VCaP (cell line): ENCODE results near the gene PMF1.

Experiments
- H3K27ac ChIP-seq: fragments of 450-650 bp; 2 replicates; pipeline ENCODE4 v1.5.1; 2017
- TF ChIP-seq, protein P1 (sequence below): fragments of 450-650 bp; conservative IDR thresholded peaks from 2 replicates; pipeline ENCODE4 v1.5.1; 2017; ENCODE audit warnings: mild to moderate bottlenecking, moderate library complexity

PMF1 gene

GRCh38 chr1:156279837-156280236, 67.0 kb downstream of the PMF1 start:
- TF ChIP-seq, protein P1, sequence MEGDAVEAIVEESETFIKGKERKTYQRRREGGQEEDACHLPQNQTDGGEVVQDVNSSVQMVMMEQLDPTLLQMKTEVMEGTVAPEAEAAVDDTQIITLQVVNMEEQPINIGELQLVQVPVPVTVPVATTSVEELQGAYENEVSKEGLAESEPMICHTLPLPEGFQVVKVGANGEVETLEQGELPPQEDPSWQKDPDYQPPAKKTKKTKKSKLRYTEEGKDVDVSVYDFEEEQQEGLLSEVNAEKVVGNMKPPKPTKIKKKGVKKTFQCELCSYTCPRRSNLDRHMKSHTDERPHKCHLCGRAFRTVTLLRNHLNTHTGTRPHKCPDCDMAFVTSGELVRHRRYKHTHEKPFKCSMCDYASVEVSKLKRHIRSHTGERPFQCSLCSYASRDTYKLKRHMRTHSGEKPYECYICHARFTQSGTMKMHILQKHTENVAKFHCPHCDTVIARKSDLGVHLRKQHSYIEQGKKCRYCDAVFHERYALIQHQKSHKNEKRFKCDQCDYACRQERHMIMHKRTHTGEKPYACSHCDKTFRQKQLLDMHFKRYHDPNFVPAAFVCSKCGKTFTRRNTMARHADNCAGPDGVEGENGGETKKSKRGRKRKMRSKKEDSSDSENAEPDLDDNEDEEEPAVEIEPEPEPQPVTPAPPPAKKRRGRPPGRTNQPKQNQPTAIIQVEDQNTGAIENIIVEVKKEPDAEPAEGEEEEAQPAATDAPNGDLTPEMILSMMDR, result no peak
- H3K27ac ChIP-seq, result no peak overlapping the region

DNA sequence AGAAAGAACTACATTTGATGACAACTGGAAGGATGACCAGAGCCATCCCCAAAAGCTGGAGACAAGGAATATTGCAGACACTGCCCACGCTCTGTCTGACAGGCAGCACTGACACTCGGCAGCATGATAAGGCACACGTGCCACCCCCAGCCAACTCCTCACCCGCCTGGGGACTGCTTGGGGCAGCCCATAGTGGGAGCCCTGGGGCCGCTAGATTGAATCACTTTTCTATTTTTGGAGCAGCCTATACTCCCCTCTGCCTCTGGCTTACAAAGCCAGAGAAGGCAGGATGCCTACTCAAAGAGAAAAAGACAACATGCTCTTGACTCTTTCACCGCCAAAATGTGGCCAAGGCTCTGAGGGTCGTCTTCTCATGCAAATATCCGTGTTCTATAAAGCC, 68.5 kb downstream of the PMF1 start:
- TF ChIP-seq, protein P1, result no peak
- peak overlapping the region; percentile 92 for H3K27ac ChIP-seq

GRCh38 chr1:156281693-156282478, 69.1 kb downstream of the PMF1 start:
- TF ChIP-seq, protein P1, result no peak

DNA sequence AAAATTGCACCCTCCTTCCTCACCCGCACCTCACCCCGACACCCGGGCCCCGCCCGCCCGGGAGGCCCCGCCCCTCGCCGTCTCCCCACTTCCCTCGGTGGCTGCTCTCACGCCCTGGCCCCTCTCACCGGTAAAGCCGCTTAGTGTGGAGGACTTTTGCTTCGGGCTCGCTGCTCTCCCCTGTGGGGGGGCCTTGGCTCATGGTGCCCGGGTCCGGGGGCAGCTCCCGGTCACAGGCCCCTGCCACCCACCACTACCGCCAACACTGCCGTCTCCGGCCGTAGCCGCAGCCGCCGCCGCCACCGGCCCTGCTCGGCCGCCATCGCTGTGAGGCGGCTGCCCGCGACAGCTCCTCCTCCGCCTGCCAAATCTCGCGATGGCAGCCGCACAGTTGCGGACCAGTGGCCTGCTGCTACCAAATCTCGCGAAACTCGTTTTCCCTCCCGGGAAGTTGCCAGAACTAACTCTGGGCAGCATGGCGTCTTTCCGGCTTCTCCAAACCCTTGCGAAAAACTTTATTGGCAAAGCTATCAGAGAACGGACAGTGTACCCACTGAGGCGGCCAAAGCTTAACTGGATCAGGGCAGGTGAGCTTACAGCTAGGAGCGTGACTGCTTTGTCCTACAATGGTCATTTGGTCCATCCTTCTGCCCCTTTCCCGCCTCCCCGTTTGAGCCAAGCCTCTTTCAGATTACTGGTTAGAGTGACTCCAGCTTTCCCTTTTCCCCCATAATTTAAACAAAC, 69.8 kb downstream of the PMF1 start, which contains the start of gene SMG5:
TSS of gene SMG5 (minus strand) at position 347 of the 744 bp plus-strand sequence. CDS start at position 202, 145 bp downstream.
- H3K27ac ChIP-seq, result peak within 1 kb of the TSS; percentile 92
- TF ChIP-seq, protein P1, result no peak

More at GRCh38 chr1:156281693-156282478, 69.1 kb downstream of the PMF1 start:
- H3K27ac ChIP-seq, result peak overlapping the region; percentile 92

DNA sequence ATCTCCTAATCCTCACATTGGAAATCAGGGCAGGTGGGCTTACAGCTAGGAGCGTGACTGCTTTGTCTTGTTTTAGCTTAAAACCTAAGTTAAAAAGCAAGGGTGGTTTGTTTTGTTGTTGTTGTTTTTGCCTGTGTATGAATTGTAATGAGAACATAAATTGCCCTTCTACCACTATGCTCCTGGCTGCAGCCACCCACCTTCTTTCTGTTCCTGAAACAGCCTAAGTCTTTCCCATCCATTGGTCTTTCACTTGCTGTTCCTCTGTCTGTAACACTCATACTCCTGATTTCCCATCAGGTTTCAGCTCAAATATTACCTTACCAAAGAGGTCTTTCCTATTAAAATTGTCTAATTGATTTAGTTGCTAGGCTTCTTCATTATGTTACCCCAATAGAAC, 70.7 kb downstream of the PMF1 start:
- TF ChIP-seq, protein P1, result no peak
- H3K27ac ChIP-seq, result peak overlapping the region; percentile 92

DNA sequence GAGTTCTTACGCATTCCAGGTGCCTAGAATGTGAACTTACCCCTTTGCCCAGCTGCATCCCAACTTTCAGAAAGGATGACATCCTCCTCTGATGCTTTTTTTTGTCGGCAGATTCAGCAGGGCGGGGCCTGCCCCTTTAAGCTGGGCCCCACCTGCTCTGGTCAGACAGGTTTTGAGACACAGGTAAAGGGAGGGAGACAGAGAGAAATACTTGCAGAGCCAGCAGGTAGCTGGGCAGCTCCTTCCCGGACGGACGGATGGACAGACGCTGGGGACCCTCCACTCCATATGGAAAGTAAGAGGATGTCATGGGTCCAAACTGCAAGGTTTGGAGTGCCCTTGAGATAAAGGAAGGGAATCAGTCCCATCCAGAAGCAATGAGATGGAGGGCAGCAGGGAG, 71.3 kb downstream of the PMF1 start, which contains the start of gene TMEM79:
TSS of gene TMEM79 (plus strand) at position 214 of the 400 bp plus-strand sequence. CDS start 902 bp downstream, outside the sequence.
- H3K27ac ChIP-seq, result peak within 1 kb of the TSS; percentile 92
- TF ChIP-seq, protein P1, result no peak

DNA sequence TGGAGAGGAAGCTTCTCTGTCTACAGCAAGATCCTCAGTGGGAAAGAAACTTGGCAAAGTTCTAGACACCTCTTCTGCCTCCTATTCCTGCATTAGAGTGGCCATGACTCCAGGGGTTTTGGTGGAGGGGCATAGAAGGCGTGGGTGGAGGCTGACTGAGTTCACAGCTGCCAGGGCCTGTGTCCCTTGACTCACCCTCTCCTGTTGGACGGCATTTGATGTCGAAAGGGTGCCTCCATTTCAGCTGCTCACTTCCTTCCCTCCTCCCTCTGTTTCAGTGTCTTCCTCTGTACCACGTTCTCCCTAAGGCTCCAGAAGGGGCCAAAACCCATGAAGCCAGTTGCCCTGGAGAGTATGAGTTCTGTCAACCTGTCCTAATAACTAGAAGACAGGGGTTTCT, 72.0 kb downstream of the PMF1 start:
- H3K27ac ChIP-seq, result peak overlapping the region; percentile 92

More for the DNA sequence above, 72.0 kb downstream of the PMF1 start:
- TF ChIP-seq, protein P1, result no peak
